Hematopoietic multipotent progenitor cell (in vitro differentiated cells): ENCODE measurements around the gene DNAH10. TPM values are rescaled to one million over a fixed set of nuclear protein-coding genes. Genes with fewer than 3 reads are reported as not detected.

Source experiments
- DNase-seq, 3 donors: peaks; one replicate each; pipeline ENCODE4 v3.0.0-alpha.2; 2011 to 2015; ENCODE audit warnings: low read depth in 2 of 3, low spot score in 2 of 3
- total RNA-seq: library from RNA; depleted of rRNA; stranded (reverse); fragments of >200 nt; gene quantifications from one replicate; pipeline ENCODE4 v1.2.3, GENCODE V29; 2012

The DNAH10 gene
- total RNA-seq, 1 donor, result 1.3 TPM

DNA sequence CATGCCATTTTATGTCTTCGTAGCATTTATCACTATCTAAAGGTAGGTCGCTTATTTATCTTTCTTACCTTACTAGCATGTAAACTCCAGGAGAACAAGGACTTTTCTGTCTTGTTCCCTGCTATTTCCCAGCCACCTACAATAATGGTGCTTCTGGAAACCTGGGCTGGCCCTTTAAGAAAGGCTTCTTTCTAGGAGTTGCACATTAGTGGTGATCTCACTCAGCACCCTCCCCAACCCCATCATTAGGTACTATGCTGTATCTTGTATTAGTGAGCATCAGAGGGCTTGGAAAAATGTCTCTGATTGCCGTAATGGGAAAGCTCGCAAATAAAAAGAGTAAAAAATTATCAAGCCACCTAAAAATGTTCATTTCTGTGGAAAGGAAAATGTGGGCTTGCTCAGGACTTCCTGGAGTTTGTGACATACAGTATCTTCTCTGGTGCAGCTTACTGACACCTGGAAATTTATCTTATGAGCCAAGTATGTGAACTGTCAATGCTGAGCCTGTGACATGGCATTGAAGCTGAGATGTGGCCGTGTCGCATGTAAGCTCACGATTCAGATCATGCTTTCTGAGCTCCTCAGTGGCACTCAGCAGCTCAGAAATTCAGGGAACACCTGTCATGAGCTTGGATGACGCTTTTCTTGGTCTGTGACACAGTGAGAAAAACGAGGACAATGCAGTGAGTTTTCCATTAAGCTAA is 198.1 kb downstream of the DNAH10 start:
- DNase-seq, result no peak

DNA sequence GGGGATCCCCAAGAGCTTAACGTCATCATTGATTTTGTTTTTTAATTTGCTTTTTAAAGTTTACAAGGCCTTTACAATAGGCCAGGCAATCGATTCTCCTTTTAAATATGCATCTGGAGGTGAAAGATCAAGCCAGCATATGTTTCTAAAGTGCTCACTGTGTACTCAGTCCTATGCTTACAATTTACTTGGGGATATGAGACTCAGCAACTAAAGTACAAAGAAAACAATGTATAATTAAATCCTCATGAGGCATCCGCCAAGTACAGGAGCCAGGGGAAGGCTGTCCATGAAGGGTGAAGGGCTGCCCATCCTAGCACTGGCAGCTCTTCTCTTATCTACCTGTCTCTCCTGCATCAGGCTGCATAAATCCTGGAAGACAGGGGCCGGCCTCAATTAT is 198.8 kb downstream of the DNAH10 start:
- DNase-seq, result no peak

DNA sequence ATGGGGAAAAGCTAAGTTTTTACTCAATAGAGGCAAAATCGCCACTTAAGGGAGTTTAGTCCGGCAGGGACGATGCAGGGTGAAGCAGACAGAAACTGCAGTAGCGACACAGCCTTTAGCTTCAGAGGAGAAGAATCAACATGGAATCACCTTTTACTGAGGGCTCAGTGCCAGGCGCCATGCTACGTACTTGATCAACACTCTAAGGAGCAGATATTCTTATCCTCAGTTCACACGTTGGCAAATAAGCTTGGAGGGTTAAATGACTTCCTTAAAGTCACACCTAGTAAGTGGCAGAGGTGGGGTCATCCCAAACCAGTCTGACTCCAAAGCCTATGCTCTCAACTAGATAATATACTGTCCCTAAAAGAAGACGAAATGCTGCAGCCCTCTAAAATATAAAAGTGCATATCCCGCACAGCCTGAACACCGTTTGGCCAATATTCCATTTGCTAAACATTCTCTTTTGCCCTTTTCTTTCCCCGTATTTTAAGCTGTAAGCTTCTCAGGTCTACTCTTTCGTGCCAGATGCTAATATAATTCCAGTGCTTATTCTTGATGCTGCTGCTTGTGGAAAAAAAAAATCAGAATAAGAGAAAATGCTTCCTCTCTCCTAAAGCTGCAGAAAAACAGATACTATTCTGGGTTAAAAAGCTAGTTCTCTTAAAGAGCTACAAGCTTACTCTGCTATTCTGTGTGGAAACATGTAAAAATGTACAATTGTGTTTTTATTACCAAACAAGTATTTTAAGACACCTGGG is 199.7 kb downstream of the DNAH10 start:
- DNase-seq, result no peak

DNA sequence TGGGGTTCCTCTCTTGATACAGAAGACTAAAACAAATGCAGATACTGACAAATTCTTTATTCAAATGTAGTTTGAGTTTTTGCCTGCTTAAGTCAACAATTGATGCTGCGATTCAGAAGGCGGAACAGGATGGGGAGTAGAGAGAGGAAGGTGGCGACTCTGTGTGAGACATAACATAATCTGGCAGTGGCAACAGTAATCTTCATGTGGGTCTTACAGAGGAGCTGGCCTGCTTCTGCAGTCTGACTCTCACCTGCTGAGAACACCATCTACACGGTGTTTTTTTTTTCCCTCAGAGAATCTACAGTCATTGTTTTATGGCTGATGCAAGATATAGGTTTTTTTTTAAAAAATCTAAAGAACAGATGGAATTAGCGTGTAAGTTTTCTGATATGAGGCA is 200.4 kb downstream of the DNAH10 start:
- no peak for DNase-seq

DNA sequence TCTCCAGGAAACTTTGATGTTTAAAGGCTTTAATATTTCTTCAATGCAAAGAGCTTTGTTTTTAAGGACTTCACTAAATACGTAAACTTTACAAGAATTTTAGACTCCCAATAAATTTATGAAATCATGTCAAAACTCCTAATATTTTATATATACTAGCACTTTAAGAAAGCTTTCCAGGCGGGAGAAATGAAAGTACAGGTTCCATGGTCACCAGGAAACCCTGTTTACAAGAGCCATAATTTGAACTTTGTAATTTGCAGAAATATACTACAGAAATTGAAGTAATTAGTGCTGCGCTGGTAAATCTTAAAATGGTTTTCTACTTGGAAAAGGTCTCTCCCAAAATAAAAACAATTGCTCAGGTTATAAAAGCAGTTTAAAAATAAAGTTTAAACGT is 201.7 kb downstream of the DNAH10 start:
- no peak for DNase-seq

DNA sequence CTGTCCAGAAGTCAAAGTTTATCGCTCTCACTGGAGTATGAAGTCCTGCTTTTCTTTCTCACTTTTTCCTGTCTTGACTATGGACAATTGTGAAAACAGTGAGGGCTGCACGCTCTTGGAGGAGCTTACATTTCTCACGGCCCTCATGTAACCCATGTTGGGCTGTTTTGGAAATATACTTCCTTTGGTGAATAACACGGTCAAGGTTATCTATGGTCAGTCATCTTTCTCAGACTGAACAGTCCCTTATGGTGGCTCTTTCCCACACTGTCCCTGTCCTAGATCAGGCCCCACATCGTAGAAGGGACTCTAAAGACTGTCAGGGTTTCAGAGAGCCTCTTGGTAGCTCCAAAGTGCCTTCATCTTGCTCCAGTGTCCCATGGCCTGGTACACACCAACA is 203.3 kb downstream of the DNAH10 start:
- DNase-seq, result no peak

DNA sequence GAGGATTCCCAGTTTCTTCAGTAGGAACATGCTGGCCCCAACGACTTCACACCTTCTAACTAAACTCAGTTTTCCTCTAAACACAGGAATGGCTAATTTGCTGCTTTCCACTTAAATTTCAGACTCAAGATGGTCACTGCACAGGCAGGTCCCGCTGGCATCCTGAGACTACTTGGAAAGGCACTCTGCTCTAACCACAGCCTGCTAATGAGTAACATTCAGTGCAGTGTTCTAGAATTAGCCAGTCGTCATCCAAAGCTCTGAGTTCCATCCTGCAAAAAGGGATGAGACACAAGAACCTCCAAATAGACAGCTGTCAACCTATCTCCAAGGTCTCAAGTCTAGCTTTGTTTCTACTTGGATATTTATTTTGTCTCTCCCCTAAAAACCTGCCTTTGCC is 204.5 kb downstream of the DNAH10 start:
- no peak for DNase-seq

DNA sequence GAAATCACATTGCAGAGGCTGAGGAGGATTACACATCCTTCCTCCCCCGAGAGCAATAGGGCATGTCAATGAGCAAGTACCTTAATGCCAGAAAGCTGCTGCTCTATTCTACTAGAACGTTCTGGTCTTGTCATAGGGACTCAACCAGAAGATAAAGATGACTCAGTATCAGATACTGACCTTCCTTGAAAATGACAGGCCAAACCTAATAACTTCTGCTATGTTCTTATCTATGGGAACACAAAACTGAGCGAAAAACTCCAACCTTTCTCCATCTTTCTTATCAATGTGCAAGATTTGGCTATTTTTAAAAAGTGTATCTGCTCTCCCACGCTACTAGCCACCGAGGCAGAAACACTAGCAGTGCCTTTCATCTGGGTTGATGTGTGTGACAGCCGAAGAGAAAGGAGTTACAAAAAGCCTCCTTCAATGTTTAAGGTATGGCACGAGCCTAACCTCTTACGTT is 205.1 kb downstream of the DNAH10 start:
- DNase-seq, result no peak

DNA sequence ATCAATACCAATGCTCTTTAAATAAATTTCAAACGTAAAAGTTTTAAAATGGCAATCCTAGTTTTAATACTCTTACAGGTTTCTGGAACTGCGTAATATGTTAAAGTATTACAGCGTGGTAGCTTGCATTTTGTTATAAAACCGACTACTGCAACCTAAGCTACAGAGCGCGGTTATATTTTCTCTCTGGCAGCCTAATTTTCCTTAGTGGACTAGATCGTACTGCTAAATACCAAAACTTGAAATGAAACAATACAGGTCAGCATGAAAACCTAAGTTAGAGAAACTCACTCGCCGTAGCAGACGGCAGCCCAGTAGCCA is 209.3 kb downstream of the DNAH10 start:
- DNase-seq, result no peak

DNA sequence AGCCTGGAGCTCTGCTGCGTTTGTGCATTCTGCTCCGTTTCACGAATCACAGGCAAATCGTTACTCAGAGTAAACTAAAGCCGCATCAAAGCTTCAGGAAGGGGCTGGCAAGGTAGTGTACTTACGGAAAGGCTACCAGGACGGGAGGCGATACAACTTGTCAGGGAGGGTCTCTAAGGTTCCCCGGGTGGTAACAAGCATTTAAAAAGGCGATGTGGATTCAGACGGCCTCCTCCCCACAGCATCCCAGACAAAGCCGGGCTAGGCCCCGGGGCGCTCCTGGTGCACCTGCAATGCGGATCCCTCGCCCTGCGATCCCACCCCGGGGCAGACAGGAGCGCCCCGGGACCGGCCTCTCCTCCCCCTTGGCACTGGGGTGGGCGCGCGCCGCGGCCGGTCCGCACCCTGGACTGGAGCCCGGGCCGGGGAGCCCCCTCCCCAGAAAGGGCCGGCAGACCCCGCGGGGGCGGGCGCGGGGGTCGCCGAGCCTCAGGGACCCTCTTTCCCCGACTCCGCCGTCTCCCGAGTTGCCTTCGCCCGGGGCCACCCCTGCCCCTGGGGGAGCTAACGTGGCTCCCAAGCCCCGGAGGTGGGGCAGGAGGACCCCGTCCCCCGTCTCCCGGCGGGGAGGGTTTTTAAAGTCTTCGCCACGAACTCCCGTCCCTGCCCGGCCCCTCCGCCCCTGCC is 209.8 kb downstream of the DNAH10 start:
- peak in 2 of 3 donors; percentile 23 to 33 for DNase-seq

DNA sequence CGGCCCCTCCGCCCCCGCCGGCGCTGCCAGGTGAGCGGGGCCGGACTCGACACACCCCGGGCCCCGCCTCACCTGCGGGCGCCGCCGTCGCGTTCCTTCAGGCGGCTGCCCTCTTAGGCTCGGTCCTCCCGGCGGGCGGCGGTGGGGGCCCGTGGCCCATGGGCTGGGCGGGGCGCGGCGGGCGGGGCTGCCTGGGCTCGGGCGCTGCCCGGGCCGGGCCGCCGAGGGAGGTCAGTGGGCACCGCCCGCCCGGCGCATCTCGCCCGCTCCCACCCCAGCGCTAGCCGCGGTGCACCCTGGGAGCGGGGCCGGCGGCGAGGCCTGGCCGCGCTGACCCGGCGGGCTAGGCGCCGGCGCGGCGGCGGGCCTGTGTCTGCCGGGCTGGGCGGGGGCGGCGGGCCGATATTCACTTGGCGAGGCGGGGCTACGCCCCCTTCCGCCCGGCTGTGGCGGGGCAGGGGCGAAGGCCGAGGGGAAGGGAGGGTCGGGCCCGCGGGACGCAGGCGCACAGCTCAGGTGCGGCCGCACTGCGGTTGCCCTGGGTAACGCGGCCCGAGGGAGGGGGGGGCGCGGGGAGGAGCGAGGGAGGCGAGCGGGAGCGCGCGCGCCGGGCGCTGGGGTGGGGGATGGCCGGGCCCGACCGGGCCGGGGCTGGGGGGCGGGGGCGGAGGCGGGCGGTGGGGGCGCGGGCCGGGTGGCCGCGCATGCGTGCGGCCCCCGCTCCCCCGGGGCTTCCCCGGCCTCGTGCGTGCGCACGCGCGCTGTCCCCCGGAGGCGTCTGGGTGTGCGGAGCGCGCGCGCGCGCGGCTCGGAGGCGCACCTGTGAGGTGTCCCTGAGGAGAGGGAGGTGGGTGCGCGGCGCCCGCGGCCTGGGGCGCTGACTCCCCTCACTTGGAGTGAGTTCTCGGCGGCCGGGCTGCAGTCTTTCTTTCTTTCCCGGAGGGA is 210.6 kb downstream of the DNAH10 start, which contains the start of the genes CCDC92 and ZNF664:
CCDC92 (minus strand) TSS at position 375 of the 945 bp plus-strand sequence. CDS start 28,526 bp downstream, outside the sequence.
ZNF664 (plus strand) TSS at position 759 of the 945 bp plus-strand sequence. CDS start 38,930 bp downstream, outside the sequence.
- peak; percentile 92 to 95 (median 94) for DNase-seq

DNA sequence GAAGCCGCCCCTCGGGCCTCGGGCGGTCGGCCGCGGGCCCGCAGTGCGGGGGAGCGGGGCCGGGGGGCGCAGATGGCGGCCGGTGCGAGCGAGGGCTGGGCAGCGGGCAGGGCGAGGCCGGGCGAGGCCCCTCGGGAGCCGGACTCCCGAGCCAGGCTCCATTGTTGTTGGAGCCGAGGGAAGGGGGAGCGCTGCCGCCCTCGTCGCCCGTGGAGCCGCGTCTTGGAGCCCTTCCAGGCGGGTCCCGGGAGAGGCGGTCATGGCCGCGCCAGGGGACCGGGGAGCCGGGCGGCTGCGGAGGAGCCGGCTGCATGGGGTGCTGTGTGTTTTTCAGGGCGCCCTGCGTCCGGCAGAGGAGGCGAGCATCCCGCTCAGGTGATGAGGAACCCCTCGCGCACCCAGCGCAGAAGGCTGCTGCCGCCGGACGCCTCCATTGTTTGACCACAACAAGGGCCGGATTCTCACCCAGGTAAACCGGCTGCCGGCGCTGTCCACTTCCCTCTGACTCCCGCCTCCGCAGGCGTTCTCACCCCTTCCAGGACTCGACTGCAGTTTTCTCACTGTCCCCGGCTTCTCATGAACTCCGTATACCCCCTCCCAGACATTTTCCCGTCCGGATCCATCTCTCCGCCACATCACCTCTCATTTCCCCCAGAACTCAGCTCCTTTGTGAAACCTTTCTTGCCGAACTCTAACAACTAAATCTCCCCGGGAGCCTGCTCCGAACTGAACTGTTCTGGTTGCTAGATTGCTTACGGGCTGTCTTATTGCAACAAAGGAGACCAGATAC is 211.6 kb downstream of the DNAH10 start:
- peak in 2 of 3 donors; percentile 17 to 18 for DNase-seq

DNA sequence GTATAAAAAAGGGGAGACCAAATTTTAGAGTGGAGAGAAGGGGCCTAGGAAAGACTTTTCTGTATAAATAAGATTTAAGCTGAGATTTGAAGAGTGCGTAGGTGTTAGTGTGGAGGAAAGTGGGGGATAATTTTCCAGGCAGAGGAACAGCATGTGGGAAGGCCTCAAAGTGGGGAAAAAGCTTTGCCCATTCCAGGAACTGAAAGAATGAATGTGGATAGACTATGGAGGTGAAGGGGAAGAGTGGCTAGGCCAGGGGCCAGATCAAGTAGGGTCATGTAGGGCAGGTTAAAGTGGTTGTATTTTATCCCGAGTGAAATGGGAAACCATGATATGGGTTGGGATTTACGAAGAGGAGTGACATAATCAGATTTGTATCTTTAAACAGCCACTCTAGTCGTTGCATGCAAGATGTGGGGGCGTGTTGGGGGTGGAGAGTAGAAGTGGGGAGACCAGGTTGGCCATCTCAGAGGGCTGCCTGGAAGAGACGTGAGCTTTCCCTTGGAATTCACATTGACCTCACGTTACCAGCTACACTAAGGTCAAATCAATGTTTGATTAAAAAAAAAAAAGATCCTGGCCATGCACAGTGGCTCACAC is 214.2 kb downstream of the DNAH10 start:
- DNase-seq, result no peak

DNA sequence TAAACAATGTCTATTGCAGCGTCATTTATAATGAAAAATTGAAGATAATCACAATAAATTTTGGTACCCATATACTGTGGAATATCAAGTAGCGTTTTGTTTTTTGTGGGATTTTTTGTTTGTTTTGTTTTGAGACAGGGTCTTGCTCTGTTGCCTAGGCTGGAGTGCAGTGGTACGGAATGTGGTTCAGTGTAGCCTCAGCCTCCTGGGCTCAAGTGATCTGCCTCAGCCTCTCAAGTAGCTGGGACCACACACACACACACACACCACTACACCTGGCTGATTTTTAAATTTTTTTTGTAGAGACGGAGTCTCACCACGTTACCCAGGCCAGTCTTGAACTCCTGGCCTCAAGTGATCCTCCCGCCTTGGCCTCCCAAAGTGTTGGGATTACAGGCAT is 217.5 kb downstream of the DNAH10 start:
- no peak for DNase-seq

DNA sequence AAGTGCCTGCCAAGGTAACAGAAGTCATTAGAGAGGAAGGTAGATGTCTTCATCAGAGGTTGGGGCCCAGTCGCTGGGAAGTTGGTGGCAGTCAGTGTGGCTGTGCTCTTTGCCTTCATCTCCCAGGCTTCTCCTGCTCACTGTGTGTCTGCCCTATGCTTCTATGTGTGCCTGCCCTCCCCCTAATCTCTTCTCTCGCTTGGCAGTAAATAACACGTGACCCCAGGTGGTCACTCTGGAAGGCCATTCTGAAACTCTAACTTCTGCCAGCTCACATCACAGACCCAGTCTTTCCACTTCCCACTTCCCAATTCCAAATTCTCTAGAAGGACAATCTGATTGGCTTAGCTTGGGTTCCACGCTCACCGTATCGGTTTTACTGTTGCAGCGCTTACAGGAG is 220.2 kb downstream of the DNAH10 start:
- DNase-seq, result no peak

DNA sequence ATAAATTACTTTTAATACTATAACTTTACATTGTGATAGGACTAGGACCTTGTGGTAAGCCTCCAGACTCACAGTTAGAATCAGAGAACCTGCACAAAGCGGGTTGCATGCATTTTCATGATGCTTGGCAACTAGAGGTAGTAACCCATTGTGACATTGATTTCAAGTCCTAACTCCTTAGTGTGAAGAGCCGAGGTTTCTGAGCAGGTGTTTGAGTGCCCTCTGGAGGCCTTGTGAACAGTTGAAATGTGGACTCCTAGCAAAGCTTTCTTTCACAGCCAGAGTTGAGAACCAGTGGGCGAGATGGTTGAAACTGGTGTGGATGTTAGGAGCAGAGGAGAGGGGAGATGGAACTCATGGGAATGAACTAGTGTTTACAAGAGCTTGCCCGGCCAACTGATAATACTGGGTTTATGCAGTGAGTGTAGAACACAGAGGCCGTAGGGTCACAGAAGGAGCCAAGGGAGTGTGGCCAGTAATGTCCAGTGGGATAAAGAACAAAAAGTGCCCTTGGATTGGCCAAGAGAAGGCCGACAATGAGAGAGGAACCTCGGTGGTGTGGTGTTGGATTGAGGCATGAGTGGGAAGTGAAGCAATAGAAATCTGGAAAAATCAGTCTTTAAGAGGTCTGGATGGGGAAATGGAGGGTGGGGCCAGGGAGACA is 221.9 kb downstream of the DNAH10 start:
- DNase-seq, result peak in 2 of 3 donors; percentile 63 to 86

DNA sequence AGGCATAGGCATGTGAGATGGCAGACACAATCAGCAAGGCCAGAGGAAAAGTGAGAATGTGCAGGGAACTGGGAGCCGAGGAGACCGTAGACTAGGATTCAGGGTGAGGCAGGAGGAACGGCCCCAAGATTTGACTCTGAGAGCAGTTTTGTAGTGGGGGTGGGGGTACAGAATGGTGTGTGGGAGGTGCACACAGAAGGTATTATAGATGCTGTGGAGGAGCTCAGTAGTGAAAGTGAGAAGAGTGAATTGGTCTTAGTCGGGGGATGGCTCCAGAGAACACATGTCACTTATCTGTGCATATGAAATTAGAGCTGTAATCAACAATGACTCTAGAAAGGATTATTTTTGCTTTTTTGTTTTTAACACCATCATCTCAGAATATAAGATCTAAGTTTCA is 222.8 kb downstream of the DNAH10 start:
- no peak for DNase-seq
